NCI-H2196 (cell line): ENCODE results near the gene INPP5K.
A peak's percentile ranks its signal among the peaks of the same experiment; 100 is the strongest.
"Not testable (repeated sequence)": the region's sequence is repeated elsewhere in the genome, so short reads cannot be mapped to it uniquely, and the experiment has no call there.

Source experiments
- DNase-seq: peaks from one replicate; lab custom pipeline; 2025; ENCODE audit not compliant: unreplicated experiment; lab: John Stamatoyannopoulos, UW

The INPP5K gene

DNA sequence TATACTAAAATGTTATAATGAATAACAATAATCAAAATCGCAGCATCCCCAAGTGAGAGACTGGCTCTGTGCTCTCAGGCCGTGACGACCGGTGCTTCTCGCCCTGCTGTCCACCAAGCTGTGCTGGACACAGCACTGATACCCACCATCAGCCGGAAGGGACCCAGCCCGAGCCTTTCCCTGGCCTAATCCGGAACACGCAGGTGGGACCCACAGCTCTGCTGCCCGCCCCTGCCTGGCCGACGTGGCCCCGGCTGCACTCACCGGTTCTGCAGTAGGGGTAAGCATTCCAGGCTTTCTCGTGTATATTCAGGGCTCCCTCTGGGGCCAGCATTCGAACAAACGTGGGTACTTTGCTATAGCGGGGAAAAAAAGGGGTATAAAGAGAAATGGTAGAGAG lies 31.6 kb upstream of the INPP5K start:
- DNase-seq, result no peak

DNA sequence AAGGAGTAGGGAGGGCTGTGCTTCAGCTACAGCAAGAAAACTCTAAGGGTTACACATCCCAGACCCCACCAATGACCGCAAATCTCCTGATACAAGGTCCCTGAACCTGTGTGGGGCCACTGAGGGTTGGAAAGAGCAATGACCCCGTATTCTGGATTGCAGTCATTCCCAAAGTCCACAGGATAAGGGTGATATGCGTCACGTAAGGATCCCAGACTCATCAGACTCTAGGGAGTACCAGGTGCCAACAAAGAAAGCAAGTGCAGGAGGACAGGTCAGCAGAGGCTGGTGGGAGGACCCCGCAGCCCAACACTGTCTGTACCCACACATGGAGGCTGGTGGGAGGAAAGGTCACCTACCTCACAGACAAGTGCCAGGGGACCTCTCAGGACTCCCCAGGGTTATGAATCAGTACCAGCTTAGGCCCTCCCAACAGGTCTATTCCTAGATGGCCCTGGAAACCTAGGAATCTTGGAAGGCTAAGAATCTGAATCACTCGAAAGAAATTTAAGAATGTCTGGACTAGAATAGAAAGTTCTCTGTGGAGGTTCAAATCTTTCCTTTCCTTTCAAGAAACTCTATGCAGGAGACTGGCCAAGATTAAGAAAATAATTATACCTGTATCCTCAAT lies 30.0 kb upstream of the INPP5K start:
- no peak for DNase-seq

DNA sequence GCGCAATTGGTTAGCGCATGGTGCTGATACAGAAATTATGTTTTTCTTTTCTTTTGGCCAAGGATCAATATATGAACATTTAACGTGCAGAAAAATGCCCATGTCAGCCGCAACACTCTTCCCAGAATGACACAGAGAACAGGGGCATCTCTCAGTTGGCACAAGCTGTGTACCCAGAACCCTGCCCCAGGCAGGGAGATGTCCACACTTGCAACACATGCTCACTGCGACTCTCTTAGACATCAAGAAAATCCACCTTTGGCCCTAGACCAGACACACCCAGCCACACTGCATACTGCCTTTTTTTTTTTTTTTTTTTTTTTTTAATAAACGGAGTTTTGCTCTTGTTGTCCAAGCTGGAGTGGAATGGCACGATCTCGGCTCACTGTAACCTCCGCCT lies 29.2 kb upstream of the INPP5K start:
- DNase-seq, result no peak

DNA sequence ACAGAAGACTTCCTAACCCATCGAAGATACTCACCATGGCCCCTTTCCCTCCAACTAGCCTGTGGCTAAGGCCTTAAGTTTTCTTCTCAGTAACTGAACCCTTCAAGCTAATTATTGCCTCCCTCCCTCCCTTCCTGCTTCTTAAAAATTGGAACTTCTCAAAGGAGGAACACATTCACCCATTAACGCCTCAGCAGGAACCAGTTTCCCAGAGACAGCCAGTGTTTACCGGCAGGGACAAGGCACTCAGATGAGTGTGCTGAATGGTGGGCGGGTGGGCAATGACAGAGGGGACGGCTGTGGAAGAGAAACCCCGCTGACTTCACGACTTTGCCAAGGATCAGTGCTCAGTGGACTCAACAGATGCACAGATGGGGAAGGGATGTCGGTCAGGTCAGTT lies 25.9 kb upstream of the INPP5K start:
- no peak for DNase-seq

DNA sequence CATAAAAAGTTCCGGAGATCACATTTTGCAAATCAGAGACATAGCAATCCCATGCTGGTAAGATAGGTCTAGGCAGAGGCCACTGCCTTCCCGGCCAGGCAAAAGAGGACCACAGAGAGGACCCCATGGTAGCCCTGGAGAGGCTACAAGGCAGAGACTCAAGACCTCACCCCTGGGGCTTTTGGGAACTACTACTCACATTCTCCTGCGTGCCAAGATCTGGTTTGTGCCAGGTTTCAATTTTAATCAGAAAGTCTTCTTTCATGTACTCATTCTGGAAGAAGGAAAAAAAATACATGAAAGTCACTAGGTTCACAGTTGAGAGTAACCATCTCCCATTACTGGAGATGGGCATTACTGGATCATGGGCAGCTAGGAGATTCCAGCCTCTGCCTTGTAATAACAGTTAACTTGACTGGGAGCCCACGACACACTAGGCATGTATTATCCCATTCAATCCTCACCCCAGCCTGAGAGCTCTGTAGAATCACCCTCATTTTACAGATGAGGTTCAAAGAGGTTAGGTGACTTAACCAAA lies 25.0 kb upstream of the INPP5K start:
- no peak for DNase-seq

DNA sequence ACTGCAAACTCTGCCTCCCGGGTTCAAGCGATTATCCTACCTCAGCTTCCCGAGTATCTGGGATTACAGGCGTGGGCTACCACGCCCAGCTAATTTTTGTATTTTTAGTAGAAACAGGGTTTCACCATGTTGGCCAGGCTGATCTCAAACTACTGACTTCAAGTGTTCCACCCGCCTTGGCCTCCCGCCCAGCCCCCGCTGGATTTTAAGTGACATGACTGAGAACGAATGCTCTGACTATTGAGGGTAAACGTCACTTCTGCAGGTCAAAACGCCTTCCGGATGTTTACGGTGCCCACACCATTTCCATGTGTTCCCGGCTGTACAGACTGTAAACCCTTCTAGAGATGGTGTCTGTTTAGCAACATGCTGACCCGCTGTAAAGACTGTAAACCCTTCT lies 23.4 kb upstream of the INPP5K start:
- no peak for DNase-seq

DNA sequence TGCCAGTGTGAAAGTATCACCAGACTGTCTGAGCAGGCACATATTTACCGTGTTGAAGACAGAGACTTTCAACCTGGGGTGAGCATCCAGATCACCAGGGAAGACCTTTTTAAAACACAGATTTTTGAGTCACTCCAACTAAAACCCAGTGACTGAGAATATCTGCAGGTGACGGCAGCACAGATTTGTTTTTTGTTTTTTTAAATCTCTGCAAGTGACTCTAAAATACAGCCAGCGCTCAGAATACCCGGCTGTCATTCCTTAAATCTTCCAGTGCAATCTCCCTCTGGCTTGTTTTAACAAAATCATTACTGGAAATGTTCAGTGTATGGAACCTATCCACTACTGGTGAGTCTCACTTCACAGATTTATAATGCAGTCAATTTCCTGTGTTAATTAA lies 19.3 kb upstream of the INPP5K start:
- no peak for DNase-seq

DNA sequence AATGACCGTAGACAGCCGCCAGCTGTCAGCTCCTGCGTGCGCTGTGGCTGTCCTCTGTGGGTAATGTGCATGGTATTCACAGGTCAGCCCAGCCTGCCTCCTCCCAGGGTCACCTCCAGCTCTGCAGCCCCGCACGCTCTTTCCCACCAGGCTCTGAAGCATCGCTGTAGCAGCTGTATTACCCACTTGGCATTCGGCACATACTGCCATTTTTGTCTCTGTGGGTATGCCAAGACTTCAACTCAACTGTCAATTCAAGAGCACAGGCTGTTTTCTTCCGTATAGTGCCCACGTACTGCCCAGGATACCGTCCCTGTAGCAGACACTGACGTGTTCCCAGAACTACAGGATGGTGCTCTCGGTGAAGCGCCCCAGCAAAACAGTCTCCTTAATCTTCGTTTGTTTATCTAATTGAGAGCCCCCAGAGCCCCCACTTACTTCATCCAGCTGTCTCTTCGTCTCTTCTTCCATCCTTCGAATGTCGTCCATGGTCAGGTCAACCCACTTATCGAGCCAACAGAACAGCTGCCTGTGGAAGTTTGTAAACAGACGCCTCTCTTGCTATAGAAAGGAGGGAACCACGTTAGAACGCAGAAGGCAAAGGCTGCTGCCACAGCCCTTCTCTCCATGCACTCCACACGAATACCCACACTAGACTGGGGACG lies 17.4 kb upstream of the INPP5K start:
- DNase-seq, result no peak

DNA sequence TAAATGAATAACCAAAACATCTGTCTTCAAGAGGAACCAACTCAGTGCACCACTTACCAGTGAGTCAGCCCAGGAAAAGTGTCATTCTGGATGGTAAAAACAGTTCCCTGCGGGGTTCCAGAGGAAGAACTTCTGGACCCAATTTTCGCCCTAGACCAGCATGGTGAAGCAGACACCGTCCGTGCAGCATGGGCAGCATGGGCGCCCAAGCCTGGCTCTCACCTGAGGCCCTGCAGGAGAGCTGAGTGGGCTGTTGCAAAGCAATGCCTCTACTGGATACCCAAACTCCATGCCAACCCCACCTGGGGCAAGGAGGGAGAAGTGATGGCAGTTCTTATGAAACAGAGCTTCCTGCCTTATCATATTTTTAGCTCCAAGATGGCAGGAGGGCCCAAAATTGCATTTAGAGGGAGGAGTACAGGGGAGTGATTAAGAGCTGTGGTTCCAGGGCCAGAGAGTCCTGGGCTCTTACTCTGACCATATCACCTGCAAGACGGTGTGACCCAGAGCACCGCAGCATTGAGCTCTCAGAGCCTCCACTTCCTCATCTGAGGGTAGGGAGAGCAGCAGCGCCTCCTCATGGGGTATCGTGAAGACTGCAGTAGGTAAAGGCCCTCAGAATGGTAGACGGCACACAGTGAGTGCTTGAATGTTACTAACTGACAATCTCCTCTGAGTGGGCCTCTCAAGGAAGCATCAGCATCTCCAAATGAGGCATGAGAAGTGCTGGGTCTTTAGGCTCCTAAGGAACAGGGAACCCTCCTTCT lies 16.6 kb upstream of the INPP5K start:
- peak; percentile 24 for DNase-seq

DNA sequence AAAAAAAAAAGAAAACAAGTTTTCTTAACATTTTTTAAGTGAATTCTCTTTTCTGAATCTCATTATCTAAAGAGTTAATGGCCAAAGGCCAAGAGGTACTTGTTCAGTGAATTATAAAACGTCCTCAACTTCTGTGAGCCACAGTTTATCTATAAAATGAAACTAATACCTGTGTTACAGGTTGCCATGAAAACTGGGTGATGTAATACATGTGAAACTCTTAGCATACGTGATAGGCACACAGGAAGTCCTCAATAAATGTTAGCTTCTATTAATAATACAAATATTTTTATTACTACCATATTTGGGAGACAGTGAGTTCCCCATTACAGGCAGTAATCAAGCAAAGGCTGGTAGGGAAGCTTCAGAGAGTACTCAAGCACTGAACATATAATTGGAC lies 13.5 kb upstream of the INPP5K start:
- DNase-seq, result no peak

DNA sequence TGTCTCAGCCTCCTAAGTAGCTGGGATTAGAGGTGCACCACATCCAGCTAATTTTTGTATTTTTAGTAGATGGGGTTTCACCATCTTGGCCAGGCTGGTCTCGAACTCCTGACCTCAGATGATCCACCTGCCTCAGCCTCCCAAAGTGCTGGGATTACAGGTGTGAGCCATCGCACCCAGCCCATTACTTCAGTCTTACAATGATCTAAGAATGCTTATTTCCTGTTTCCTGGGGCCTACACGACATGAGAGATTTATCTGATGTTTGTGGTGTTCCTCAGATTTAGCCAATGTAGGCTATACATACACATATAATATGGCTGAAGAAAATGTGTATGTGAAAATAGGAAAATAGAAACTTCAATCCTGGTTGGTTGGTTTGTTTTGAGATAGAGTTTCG lies 10.5 kb upstream of the INPP5K start:
- not testable (repeated sequence) for DNase-seq

DNA sequence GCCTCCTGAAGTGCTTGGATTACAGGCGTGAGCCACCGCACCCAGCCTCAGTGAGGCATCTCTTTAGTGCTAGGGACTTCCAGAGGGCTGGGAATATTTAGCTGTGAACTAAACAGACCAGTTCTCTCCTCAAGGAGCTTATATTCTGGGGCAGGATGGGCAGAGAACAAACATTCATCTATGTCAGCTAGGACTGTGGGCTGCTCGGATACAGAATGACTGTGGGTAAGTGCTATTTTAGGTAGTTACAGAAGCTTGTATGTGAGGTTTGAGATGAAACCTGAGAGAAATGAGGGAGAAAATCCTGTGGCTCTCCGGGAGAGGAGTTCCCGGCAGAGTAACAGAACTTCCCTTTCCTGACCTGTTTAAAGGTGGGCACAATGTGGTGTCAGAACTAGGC lies 6.2 kb upstream of the INPP5K start:
- no peak for DNase-seq

DNA sequence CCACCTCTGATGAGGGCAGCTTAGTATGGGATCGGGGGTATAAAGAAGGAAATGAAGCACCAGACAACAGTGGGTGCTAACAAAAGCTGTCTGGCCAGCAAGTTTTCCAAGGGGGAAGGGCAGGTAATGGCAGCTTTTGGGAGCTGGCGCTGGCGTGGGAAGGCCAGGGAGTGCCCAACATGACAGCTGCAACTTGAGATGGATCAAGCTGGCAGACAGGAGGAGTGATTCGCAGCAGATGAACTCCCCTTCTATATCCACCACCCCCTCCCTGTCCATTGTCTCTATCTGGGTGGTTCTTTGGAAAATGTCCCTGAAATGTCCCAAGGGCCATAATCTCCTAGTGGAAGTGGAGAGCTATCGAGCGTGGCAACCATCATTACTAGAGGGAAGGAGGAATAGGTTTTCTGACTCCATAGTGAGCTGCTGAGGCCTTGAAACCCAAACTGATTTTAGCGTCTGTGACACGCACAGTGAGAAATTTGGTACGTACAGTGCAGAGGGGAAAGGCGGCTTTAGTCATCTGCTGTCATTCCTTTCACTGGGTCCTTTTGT lies 4.8 kb upstream of the INPP5K start:
- no peak for DNase-seq

DNA sequence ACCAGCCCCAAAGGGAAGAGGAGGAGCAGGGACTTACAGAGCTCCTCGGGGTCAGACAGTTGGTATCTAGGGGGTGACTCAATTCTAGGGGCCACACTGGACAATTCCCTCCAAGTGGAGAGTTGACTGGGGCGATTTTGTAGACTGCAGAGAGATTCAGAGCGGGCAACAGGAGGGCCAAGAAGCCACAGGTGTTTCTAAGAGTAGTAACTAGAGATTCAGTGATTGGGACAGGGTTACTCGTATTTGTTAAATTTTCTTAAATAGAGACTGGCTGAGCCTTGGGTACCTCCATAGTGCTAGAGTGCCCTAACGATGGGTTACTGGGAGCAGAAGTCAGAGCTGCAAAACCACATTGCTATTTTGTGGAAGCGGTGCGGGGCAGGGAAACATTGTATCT lies 3.3 kb upstream of the INPP5K start:
- no peak for DNase-seq

DNA sequence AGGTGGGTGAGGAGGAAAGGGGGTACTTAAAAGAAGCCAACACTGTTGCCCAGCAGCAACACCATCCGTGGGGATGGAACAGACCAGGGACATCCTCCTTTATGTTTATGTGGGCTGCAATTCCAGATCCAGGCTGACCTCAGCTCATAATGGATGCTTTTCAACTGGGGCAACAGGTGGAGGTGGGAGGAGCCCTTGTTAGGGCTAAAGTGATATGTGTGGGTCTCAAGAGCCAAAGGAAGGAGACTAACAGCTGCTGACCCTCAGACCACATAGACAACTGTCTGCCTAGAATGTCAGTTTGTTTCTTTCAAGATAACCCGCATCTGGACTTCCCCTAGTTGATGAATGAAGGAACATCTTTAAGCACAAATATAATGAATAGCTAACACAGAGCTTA lies 2.0 kb upstream of the INPP5K start:
- no peak for DNase-seq

DNA sequence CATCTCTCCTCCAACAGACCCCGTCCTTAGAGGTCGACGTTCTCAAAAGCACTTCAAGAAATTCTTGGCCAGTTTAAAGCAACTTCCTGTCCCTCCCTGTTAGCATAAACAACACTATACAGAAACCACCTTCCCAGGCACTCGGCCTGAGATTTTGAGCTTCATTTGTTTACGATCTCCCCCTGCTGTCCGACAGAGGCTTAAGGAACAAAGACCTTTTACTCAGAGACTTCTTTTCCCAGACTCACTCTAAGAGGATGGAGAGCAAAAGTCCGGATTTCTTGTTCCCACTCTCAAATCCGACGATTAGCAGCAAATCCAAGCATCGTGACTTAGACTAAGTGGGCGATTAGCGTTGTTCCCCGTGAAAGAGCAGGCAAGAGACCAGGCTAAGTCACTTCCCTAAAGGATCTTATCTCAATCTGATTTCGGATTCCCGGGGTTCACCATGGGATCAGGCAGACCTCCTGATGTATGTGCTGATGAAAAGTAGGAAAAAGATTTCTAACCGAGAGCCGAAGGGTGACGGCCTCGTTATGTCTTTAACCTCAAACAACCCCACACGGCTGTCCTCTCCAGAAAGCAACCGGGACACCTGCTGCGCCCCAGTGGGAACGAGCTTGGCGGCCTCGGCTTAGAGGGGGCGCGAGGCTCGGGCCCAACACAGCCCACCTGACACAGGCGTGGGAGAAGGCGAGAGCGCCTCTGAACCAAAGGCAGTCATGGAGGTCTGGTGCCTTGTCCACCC lies 598 bp downstream of the INPP5K start:
- peak; percentile 15 for DNase-seq

DNA sequence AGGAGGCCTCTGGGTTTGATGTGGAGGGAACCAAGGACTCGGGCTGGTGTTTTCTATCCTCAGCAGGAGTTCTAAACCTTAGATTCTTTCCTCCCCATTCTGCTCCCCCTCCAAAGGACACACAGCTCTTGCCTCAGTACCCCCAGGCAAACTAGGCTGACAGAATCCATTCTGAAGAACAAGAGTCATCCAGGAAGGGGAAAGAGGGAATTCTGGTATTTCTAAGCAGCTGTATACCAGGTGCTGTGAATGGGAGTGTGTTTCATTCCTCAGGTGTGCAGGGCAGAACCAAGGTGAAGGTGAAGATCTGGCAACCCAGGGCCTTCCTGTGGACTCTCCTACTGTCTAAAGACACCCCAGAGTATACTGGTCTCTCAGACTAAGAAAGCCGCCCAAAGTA lies 4.1 kb downstream of the INPP5K start:
- DNase-seq, result no peak

DNA sequence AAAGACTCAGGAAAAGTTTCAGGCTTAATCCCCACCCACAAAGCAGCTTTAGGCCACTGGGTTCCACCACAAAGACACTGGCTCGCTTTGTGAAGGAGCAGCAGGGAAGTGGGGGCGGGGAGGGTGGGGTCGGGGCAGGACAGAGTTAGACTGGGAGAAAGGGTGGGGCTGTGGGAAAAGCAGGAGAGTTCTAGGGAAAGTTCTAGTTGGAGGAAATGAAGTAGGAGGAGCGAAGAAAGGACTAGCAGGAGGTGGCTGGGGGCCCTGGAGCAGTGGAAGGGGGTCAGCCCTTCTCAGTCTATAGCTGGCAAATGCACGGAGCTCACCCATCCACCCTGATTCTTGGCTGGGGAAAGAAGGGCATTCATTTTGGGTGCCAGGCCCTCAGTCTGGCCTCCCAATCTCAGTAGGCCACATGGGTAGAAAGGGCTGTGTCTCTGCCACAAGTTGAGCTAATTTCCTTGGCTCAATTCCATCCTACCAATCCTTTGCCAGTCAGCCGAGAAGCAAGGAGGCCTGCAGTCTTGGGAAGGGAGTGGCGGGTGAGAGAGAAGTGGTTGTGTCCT lies 4.6 kb downstream of the INPP5K start:
- DNase-seq, result no peak

DNA sequence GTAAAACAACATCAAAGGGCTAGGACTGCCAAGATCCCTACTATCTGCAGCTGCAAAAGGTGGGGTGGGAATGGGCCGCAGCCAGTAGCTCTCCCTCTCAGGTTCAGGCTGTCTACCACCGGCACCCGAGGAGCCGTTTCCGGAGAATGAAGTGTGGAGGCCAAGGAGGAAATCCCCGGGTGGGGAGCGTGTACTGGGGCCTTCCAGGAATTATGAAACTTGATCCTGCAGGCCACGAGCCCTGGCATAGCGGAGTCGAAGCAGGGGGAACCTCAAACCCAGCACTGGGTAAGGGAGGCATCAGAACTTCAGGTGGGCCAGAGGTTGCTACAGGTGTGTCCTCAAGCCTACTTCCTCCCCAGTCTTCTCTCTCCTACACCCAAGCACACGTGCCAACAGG lies 5.1 kb downstream of the INPP5K start:
- no peak for DNase-seq

DNA sequence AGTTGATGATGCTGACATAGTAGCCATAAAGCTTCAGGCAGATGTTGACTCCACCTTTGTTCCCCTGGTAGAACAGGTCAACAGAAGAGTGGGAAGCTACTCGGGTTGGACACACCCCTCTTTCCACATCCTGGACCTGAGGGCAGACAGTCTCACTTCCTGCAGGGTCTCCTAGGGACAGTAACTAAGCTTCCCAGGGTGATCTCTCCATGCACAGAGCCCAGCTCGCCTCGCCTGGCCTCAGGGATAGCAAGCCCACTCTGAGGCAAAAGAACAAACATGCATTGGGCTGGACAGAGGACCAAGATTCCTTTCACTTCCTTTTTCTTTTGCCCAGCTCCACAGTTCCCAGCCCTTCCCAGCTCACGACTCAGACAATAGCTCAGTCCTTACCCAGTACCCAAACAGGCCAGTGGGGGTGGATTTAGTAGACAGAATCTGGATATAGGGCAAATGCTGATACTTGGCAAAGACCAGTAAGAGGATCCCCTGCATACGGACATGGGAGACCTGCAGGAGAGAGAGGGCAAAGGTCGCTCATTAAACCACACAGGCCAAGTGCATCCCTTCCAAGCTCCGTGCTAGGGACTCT lies 7.0 kb downstream of the INPP5K start:
- no peak for DNase-seq
